ENCODE results near the gene NR2C2AP.

The NR2C2AP gene

GRCh38 chr19:19155495-19156219, 47.6 kb downstream of the NR2C2AP start:
- DNase-seq (ENCODE audit: low read depth, low spot score): no peak
- H3K27ac ChIP-seq: no peak overlapping the region

DNA sequence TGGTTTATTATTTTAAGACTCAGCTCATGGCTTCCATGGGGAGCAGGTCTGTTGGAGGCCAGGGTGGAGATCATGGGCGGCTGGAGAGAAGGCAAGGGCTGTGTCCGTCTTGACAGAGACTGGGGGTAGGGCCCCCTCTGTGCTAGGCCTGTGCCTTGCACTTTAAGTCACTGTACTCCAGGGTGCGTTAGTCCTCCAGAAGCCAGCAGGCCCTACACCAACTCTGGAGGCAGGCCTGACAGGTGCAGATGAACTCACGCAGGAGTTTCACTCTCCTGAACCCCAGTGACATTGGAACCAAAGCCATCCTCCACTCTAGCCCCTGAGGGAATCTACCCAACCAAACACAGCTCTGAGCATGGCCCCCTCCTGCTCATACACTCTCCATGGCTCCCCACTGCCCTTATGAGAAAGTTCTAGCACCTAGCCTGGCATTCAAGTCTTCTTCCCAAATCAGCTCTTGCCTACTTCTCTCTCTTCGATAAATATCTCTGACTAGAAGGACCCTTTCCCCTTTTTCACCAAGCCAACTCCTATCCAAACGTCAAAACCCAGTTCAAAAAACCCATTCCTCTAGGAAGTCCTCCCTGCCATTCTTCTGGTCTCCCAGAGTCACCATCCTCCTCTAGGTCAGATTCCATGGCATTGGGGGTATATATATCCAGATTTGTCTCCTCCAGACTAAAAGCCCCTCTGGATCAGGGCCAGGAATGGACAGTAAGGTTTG, 48.3 kb downstream of the NR2C2AP start:
- no peak overlapping the region for H3K27ac ChIP-seq
- no peak for DNase-seq (ENCODE audit: low read depth, low spot score)

DNA sequence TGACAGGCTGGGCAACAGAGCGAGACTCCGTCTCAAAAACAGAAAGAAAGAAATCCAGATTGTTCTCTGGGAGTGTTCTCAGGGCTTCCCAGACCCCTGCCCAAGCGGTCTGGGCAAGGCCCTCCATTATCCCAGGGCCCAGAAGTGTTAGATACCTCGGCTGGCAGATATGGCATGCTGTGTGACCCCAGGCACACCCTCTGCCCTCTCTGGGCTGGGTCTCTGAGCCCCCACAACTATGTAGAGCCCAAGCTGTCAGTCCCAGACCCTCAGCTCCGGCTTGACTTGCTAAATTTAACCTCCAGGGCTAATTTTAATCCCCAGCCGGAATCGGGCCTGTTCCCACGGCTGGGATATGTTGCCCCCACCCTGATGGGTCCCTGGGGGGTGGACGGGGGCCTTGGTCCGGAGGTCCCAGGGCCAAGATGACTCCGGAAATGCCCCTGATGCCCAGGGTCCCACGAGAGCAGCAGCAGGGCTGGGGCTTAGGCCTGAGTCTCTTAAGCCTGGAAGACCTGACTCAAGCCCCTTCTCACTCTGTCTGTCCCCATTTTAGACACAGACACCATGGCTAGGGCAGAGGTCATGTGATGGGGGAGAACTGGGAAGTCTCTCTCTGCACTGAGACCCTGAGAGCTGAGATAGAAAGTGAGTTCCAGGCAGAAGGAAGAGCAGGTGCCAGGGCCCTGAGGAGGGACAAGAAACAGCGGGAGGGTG, 50.4 kb downstream of the NR2C2AP start:
- DNase-seq (ENCODE audit: low read depth, low spot score): no peak

DNA sequence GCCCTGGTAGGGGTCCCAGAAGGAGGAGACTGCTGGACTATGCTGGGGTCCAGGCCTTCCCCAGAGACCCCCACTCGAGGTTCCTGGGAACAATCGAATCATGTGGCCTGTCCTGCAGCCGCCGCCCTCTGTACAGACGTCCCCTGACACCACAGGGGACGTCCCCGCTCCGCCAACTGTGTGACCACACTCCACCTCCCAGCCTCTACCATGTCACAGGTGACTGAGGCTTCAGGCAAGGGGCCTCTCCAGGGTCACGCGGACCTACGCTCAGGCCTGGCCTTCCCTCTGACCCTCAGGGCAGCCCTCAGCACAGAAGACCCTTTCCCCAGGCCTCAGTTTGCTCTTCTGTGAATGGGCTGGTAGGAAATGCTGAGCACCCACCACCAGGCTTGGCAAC, 51.8 kb downstream of the NR2C2AP start:
- DNase-seq (ENCODE audit: low read depth, low spot score): no peak
- no peak overlapping the region for H3K27ac ChIP-seq

More for the DNA sequence above, 50.4 kb downstream of the NR2C2AP start:
- H3K27ac ChIP-seq: no peak overlapping the region

All from epithelial cell of prostate (primary cell).